ENCODE measurements around the gene FAP.

DNA sequence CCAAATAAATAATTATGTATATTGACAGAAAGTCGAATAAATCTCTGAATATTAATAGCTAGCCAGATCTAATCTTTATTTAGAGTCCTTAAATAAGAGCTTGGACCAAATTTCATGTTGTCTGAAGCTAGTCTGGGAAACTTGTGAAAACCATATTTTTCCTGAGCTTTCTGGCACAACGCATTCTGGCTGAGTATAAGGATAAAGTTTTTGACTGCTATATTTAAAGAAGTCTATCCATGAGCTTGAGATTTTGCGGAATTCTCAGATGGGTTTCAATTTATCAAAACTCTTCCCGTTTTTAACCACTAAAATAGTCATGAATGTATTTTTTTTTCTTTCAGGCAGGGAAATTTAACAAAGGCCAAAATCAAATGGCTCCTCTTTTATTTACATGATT, 23.8 kb downstream of the FAP start:
- TF ChIP-seq, protein P1, sequence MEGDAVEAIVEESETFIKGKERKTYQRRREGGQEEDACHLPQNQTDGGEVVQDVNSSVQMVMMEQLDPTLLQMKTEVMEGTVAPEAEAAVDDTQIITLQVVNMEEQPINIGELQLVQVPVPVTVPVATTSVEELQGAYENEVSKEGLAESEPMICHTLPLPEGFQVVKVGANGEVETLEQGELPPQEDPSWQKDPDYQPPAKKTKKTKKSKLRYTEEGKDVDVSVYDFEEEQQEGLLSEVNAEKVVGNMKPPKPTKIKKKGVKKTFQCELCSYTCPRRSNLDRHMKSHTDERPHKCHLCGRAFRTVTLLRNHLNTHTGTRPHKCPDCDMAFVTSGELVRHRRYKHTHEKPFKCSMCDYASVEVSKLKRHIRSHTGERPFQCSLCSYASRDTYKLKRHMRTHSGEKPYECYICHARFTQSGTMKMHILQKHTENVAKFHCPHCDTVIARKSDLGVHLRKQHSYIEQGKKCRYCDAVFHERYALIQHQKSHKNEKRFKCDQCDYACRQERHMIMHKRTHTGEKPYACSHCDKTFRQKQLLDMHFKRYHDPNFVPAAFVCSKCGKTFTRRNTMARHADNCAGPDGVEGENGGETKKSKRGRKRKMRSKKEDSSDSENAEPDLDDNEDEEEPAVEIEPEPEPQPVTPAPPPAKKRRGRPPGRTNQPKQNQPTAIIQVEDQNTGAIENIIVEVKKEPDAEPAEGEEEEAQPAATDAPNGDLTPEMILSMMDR (IDR thresholded peaks at IDR 0.05), result no peak
- TF ChIP-seq POLR2AphosphoS5 (IDR thresholded peaks at IDR 0.05) (no peak), POLR2A (IDR thresholded peaks at IDR 0.05) (no peak), EP300 (IDR thresholded peaks at IDR 0.05) (no peak)

Measured in gastroesophageal sphincter (tissue), 3 donors.